Astrocyte (in vitro differentiated cells and primary cell): ENCODE measurements around the gene PCSK2. TPM values are rescaled to one million over a fixed set of nuclear protein-coding genes. Genes with fewer than 3 reads are reported as not detected.

Experiments used
- DNase-seq: peaks from one replicate; pipeline ENCODE4 v3.0.0-alpha.2; 2010; ENCODE audit warnings: low read depth
- FAIRE-seq: peaks from 2 replicates; lab custom pipeline; 2011; peaks lifted over from hg19 to GRCh38; lab: Jason Lieb, UNC
- H2AFZ ChIP-seq: 2 replicates; pipeline ENCODE4 v1.6.0; 2012; ENCODE audit warnings: low read depth, low read length, inconsistent platforms
- H3K27ac ChIP-seq: 2 replicates; pipeline ENCODE4 v1.5.1; 2011; ENCODE audit warnings: low read depth, low read length, inconsistent platforms
- H3K27me3 ChIP-seq: 2 replicates; pipeline ENCODE4 v1.6.0; 2011; ENCODE audit warnings: low read length, inconsistent platforms; ENCODE audit not compliant: insufficient read depth
- H3K36me3 ChIP-seq: 2 replicates; pipeline ENCODE4 v1.5.1; 2011; ENCODE audit warnings: low read length, inconsistent platforms; ENCODE audit not compliant: insufficient read depth
- H3K4me1 ChIP-seq: 2 replicates; pipeline ENCODE4 v1.5.1; 2011; ENCODE audit warnings: low read length, inconsistent platforms; ENCODE audit not compliant: insufficient read depth
- H3K4me2 ChIP-seq: 2 replicates; pipeline ENCODE4 v1.6.0; 2012; ENCODE audit warnings: low read length, inconsistent platforms
- H3K4me3 ChIP-seq: 2 replicates; pipeline ENCODE4 v1.5.1; 2011; ENCODE audit warnings: low read depth, mild to moderate bottlenecking, low read length, inconsistent platforms; ENCODE audit not compliant: insufficient read depth
- H3K79me2 ChIP-seq: 2 replicates; pipeline ENCODE4 v1.6.0; 2012; ENCODE audit warnings: mild to moderate bottlenecking, low read length, inconsistent platforms; ENCODE audit not compliant: insufficient read depth
- H3K9ac ChIP-seq: 2 replicates; pipeline ENCODE4 v1.6.0; 2012; ENCODE audit warnings: mild to moderate bottlenecking, low read length, inconsistent platforms
- H3K9me3 ChIP-seq: 2 replicates; pipeline ENCODE4 v1.5.1; 2012; ENCODE audit warnings: low read depth, mild to moderate bottlenecking, low read length, inconsistent platforms; ENCODE audit not compliant: insufficient read depth
- H4K20me1 ChIP-seq: 2 replicates; pipeline ENCODE4 v1.6.0; 2012; ENCODE audit warnings: low read length, inconsistent platforms; ENCODE audit not compliant: insufficient read depth
- H3K27ac Mint-ChIP-seq: one replicate; pipeline ENCODE4 v1.8.0; 2021; ENCODE audit warnings: mild to moderate bottlenecking, mixed read lengths; ENCODE audit not compliant: unreplicated experiment
- H3K27me3 Mint-ChIP-seq: one replicate; pipeline ENCODE4 v1.8.0; 2021; ENCODE audit warnings: low read depth, mixed read lengths; ENCODE audit not compliant: unreplicated experiment
- H3K36me3 Mint-ChIP-seq: one replicate; pipeline ENCODE4 v1.8.0; 2021; ENCODE audit warnings: low read depth, mixed read lengths; ENCODE audit not compliant: unreplicated experiment
- H3K4me1 Mint-ChIP-seq: one replicate; pipeline ENCODE4 v1.8.0; 2021; ENCODE audit warnings: low read depth, mixed read lengths; ENCODE audit not compliant: unreplicated experiment
- H3K4me3 Mint-ChIP-seq: one replicate; pipeline ENCODE4 v1.8.0; 2021; ENCODE audit warnings: mild to moderate bottlenecking, moderate library complexity, mixed read lengths; ENCODE audit not compliant: unreplicated experiment
- H3K9me3 Mint-ChIP-seq: one replicate; pipeline ENCODE4 v1.8.0; 2021; ENCODE audit warnings: mild to moderate bottlenecking, mixed read lengths; ENCODE audit not compliant: unreplicated experiment
- CTCF ChIP-seq: IDR thresholded peaks from 2 replicates; pipeline ENCODE4 v1.5.1; 2011; ENCODE audit warnings: low read depth, mild to moderate bottlenecking, inconsistent platforms, low read length, moderate library complexity; ENCODE audit not compliant: insufficient read depth
- EZH2 ChIP-seq: IDR thresholded peaks from 2 replicates; pipeline ENCODE4 v1.6.1; 2012; ENCODE audit warnings: mild to moderate bottlenecking, low read length, inconsistent platforms; ENCODE audit not compliant: insufficient read depth
- total RNA-seq: library from RNA; stranded (reverse); gene quantifications from 2 replicates; pipeline ENCODE4 v1.2.1, GENCODE V29; 2021

The PCSK2 gene
- total RNA-seq, 1 donor from 2014 or later = not detected

- Histone ChIP-seq H3K4me2 (no peak overlapping the region), H2AFZ (no peak overlapping the region), H3K79me2 (no peaks in the 10 kb centered on the region), H3K9ac (no peak overlapping the region), H3K9me3 (no peaks in the 10 kb centered on the region), H3K36me3 (no peaks in the 10 kb centered on the region), H3K4me3 (no peak overlapping the region), H3K27me3 (no peaks in the 10 kb centered on the region), H4K20me1 (no peaks in the 10 kb centered on the region), H3K4me1 (no peaks in the 10 kb centered on the region), H3K27ac (no peak overlapping the region)
- no peak for DNase-seq
- Mint-ChIP-seq H3K4me1 (peaks cover 3% of the 10 kb centered on the region), H3K9me3 (no peaks in the 10 kb centered on the region), H3K4me3 (no peak overlapping the region), H3K27me3 (peaks cover 3% of the 10 kb centered on the region), H3K27ac (no peak overlapping the region), H3K36me3 (no peaks in the 10 kb centered on the region)
- TF ChIP-seq CTCF (no peak), EZH2 (no peak)
- FAIRE-seq = no peak
Observed at GRCh38 chr20:17394411-17394810, 167.6 kb downstream of the PCSK2 start.

- no peaks in the 10 kb centered on the region for H3K36me3 ChIP-seq
- peaks cover 3% of the 10 kb centered on the region for H3K4me1 Mint-ChIP-seq
Observed at GRCh38 chr20:17395729-17396128, 168.9 kb downstream of the PCSK2 start.

More at GRCh38 chr20:17395729-17396128, 168.9 kb downstream of the PCSK2 start:
- Histone ChIP-seq H2AFZ (no peak overlapping the region), H3K4me1 (no peaks in the 10 kb centered on the region), H4K20me1 (no peaks in the 10 kb centered on the region), H3K27me3 (no peaks in the 10 kb centered on the region), H3K4me2 (no peak overlapping the region), H3K4me3 (no peak overlapping the region), H3K79me2 (no peaks in the 10 kb centered on the region), H3K9me3 (no peaks in the 10 kb centered on the region), H3K27ac (no peak overlapping the region), H3K9ac (no peak overlapping the region)
- no peak for TF ChIP-seq CTCF
- no peak for TF ChIP-seq EZH2
- no peaks in the 10 kb centered on the region for H3K36me3 Mint-ChIP-seq
- no peaks in the 10 kb centered on the region for H3K9me3 Mint-ChIP-seq
- H3K27ac Mint-ChIP-seq = no peak overlapping the region
- no peak for DNase-seq
- no peak for FAIRE-seq
- no peaks in the 10 kb centered on the region for H3K27me3 Mint-ChIP-seq
- H3K4me3 Mint-ChIP-seq = no peak overlapping the region
